NCI-H1105 (cell line): ENCODE results near the gene KRT82.

Experiments
- DNase-seq: peaks from one replicate; lab custom pipeline; 2025; lab: John Stamatoyannopoulos, UW

Gene KRT82

DNA sequence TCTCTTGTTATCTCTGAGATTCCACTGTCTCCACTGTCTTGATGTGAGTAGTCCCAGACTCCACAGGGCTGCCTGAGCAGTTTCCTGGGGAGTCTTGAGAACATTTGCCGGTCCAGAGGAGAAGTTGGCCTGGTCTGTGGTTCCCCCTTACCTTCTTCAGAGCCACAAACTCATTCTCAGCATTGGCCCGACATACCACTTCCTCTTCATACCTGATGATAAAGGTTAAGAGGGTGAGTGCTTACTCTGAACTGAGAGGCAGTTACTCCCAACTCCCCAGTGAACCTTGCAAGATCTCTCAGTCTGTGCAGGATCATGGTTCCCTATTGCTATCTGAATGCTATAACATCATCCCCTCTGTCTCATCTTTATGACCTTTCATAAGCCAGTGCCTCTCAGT is 23.3 kb downstream of the KRT82 start:
- DNase-seq: no peak

DNA sequence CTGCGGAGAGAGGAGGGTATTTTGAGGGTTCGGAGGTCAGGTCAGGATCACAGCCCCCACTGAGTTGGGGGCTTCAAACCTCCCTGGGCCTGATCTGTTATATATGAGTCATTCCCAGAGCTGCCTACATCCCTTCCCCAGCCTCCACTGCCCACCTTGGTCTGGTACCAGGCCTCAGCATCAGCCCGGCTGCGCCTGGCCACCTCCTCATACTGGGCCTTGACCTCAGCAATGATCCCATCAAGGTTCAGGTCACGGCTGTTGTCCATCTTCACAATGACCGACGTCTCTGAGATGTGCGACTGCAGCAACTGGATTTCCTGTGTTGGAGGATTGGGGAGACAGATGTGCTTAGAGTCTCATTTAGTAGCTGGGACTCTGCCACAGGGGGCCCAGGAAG is 24.9 kb downstream of the KRT82 start:
- no peak for DNase-seq

DNA sequence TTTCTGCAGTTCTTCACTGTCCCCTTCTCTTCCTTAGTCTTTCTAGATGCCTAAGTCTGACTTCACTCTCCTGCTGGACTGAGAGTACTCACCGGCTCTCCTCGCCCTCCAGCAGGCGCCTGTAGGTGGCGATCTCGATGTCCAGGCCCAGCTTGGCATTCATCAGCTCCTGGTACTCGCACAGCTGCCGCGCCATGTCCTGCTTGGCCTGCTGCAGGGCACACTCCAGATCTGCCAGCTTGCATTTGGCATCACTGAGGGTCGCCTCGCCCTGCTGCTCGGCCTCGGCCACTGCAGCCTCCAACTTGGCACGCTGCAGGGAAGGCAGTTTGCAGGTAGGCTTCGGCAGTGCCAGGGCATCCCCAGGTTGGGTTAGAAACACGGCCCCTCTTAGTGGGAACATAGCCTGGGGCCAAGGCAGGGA is 25.9 kb downstream of the KRT82 start:
- no peak for DNase-seq

DNA sequence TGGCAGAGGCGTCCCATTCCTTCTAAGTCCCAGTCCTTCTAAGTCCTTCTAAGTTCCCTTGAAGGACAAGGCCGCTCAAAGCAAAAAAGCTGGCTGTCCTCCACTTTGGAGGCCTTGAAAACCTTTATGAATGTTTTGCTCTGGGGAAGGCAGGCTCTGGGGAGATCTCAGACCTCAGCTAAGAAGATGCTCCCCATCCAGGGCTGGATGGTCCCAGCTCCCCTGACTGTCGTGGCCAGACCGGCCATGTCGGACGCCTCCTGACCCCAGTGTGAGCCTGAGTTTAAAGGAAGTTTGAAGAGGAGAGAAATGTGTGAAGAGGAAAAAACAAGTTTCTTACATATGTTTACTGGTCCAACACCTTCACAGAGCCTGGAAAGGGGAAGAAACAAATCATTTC is 26.6 kb downstream of the KRT82 start:
- DNase-seq: no peak

DNA sequence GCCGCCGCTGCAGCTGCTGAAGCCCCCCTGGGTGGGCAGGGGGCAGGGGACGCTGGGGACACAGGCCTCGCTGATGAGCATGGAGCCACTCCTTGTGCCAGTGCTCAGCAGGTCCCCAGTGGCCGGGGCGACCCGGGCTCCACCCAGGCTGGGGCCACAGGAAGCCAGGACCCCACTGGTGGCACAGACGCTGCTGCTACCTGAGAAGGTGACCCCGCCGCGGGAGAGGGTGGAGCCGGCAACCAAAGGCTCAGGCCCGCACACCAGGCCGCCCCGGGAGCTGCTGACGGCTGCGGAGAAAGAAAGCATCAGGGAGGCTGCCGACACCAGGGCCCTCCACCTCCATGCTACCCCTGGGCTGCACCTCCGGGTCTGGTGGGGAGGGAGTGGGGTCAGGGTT is 28.0 kb downstream of the KRT82 start:
- no peak for DNase-seq

DNA sequence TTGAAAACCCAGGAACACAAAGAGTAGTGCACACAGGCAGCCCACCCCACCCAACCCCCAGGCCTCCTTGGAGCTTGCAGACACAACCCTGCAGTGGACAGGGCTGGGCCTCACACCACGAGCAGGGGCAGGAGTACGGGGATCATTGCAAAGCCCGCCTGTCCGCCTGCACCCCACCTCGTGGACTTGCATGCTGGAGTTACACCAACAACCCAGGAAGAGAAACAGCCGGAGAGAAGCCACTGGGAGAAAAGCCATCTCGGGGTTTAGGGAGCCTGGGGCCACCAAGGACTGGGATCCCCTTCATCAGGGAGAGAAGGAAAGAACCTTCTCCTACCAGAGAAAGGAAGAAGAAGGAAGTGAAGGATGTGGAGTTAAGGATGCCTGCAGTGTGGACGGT is 28.9 kb downstream of the KRT82 start:
- no peak for DNase-seq

DNA sequence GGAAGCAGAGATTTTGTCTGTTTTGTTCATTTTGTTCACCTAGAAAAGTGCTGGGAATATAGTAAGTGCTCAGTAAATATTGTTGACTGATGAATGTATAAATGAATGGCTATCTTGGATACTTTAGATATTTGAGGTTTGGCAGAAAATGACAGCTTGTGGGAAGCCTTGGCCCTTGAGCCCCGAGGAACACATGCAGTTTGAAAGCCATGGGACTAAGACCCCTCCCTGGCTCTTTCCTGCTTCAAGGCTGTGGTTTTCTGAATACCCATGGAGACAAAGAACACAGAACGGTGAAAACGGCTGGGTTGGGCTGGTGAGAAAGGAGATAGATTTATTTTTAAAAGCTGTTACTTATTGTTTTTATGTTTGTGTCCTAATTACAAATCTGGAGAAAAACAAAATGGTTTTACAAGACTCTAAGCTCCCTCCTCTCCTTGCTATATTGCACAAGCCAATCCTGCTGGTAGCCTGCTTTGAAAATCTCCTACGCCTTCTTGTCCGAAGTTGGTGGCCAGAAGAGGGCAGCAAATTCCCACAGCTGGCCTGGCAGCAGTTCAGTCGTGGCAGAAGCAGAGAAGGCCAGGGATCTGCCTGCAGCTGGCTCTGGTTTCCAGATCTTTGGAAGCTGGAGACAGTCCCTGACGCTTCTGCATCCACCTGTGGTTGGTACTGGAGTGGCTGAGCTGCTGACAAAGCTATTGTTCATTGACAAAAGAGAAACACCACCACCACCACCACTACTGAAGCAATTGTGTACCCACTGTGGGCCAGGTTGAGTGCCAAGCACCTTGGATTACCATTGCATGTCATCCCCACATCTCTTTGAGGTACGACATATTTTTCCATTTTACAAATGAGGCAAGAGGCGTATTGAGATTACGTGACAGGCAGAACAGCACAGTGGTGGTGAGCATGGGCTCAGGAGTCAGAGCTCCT is 33.6 kb downstream of the KRT82 start:
- peak; percentile 36 for DNase-seq

DNA sequence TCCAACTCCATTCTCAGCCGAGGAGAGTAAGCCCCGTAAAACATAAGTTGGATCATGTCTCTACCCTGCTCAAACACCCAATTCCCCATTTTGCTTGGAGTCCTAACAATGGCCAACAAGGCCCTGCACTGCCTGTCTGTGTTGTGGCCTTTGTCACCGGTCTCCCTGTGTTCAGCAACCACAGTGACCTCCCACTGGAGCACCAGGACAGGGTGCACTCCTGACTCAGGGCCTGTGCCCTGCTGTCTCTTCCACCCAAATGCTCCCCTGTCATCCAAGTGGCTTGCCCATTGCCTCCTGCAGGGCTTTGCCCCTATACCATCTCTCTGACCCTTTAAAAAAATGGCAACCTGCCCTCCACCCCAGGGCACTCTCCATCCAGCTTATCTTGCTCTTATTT is 34.4 kb downstream of the KRT82 start:
- DNase-seq: no peak

DNA sequence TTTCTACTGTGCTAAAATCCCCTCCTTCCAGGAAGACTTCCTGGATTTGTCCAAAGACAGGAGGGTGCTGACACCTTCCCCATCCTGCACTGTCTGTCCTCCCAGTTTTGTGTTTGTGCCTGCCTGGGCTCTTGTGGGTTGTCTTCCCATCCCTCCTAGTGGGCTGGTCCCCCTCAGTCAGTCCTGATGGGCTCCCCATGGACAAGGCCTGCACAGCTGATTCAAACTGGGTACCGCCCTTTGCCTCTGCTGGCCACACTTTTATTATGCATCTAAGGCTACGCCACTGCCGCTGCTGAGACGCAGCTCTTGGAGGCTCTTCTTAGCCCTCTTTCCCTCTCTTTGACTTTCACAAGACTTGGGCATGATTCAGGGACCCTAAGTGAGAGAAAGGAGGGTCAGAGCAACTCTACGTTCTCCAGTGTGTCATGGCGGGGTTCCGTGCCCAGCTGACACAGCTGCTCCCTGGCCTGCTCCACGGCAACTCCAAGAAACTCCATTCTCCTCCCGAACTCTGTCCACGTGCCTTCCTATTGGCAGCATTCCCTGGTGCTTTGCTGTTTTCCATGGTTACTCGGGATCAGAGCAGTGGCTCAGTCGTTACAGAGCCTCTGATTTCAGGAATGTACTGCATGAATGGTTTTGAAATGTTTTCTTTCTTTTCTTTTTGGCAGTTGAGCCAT is 35.1 kb downstream of the KRT82 start:
- no peak for DNase-seq

DNA sequence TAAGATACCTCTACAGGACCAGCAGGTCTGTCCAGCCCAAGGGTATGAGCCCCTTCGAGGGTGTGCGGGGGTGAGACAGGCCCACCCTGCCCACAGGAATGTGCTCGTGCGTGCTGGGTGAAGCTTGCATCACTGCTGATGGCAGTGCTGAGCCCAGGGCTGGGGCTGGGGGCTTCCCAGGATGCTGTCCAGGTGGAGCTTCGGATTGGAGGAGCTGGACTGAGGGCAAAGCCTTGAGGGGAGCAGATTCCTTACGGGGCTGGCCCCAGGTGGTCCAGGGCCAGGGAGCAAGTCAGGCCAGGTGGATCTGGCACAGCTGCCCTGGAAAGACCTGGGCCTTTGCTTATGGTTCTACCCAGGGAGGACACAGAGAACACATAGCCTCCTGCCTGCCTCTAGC is 36.3 kb downstream of the KRT82 start:
- DNase-seq: no peak

DNA sequence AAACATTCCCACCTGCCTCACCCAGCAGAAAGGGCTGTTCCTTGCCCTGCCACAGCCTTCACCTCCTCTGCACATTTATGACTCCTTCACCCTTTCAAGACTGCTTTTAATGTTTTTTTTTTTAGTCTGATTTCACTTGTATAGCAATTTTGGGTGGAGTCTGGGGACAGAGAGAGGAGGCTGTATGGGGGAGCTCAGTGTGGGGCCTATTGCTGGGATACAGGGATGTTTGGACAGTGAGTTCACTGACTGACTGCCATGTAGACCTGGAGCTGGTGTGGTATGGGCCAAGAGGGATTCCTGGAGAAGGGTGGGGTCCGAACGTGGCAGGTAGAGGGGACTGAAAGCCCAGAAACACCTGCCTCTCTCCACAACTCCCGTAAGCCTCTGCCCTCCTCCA is 36.9 kb downstream of the KRT82 start:
- DNase-seq: no peak

DNA sequence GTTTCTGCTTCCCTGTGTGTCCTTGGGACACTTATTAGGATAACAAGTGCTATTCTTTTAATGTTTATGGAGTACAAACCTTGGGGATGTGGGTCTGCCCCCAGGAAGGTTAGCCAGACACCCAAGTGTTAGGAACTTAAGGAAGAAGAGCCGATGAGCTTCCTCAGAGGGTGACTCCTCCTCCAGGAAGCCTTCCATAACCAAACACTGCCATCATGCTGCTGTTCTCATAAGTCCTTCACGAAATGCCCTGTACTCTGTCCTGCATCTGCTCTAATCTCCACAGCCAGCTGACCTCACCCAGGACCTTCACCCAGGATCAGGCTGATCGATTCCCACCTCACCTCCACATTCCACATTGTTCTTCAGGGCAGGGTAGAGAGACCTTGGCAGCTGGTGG is 37.6 kb downstream of the KRT82 start:
- DNase-seq: no peak

DNA sequence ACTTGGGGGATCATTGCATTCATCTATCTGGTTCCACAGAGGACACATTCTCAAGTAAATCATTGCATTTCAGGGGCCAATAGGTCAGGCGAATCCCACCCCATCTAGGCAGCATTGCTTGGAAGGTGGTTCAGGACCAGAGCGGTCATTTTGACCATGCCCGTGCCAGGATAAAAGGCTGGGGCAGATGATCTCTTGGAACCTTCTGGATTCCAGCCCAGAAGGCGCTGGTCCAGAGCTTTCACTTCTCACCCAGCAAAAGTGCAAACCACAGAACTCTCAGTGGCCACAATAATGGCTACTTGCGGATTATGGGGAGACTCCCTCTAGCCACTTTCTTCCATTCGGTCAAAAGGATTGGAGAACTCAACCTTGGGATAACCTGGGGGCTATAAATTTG is 38.3 kb downstream of the KRT82 start:
- DNase-seq: no peak

DNA sequence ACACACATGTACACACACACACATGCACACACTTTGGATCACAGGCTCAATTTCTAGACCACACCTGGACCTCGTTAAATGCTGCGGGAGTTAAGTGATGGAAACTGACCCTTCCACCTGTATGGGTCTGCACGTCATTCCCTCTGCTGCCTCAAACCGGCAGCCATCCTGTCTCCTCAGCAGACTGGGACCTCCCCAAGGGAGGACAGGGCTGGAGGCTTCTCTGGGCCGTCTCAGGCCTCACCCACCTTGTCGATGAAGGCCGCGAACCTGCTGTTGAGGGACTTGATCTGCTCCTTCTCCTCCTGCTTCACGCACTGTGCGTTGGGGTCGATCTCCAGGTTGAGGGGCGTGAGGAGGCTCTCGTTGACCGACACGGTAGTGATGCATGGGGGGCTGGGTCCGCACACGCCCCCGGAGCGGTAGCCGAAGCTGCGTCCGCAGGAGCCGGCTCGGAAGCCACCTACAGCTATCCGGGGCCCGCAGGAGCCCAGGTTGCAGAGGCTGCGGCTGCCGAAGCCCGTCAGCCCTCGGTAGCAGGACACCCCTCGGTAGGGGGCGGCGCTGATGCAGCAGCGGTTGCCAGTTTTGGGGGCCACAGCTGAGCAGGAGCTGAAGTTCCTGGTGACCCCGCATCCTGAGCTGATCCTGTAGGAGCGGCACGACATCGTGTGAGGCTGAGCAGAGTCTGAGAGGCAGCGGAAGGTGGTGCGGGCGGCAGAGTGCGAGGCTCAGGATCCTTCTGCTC is 39.2 kb downstream of the KRT82 start, which contains the start of gene KRT85:
Gene KRT85 (minus strand): TSS at position 744 of the 748 bp plus-strand sequence. CDS start 76 bp downstream, at position 668.
- no peak for DNase-seq

DNA sequence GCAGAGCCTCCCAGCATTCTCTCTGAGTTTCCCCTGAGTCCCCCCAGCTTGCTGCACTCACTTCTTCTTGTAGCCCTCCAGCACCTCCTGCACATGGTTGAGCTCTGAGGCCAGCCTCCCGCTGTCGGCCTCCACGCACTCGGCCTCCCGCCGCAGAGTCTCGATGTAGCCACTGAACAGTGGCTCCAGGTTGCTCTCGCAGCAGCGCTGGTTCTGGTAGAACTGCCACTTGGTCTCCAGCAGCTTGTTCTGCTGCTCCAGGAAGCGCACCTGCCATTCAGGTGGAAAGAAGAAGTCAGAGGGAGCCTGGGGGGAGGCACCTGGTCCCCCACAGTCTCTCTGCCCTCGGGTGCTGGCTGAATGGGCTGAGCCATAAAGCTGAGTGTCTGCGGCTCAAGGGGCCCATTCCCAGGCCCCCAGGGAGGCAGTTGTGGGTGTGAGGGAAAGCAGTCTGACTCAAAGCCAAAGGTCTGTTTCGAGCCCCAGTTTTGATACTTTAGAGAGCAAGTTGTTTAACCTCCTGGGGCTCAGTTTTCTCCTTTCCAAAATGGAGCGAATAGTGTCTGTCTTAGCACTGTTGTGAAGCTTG is 41.1 kb downstream of the KRT82 start:
- no peak for DNase-seq

DNA sequence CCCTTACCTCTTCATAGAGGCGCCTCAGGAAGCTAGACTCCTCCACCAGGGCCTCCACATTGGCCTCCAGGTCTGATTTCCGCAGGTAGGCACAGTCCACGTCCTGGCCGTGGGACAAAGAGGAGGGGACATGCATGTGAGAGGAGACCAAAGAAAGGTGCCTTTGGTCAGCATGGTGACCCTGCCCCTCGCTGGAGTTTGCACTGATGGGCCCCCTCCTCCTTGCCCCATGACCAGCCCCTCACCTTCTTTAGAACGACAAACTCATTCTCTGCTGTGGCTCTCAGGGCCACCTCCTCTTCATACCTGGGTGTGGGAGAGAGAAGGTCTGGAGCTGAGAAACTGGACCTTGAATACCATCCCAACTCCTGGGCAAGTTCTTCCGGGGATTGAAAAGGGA is 42.1 kb downstream of the KRT82 start:
- no peak for DNase-seq

DNA sequence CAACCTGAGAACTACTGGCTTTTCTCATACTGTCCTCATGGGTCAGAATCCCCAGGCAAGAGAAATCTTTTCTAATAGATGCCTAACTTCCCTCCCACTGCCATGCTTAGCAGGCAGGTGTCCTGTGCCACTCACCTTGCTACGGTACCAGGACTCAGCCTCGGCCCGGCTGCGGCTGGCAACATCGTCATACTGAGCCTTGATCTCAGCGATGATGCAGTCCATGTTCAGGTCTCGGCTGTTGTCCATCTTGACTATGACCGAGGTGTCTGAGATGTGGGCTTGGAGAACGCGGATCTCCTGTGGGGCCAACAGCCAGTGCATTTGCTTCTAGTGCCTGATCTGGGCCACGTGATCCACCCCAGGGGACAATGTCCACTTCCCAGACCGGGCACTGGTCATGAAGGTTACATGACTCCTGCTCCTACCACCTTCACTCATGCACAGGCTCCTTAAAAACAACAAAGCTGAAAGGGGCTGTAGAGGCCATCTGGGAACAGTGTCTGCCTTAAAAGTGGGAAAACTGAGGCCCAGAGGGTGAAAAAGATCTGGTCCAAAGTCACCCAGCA is 42.9 kb downstream of the KRT82 start:
- DNase-seq: no peak

DNA sequence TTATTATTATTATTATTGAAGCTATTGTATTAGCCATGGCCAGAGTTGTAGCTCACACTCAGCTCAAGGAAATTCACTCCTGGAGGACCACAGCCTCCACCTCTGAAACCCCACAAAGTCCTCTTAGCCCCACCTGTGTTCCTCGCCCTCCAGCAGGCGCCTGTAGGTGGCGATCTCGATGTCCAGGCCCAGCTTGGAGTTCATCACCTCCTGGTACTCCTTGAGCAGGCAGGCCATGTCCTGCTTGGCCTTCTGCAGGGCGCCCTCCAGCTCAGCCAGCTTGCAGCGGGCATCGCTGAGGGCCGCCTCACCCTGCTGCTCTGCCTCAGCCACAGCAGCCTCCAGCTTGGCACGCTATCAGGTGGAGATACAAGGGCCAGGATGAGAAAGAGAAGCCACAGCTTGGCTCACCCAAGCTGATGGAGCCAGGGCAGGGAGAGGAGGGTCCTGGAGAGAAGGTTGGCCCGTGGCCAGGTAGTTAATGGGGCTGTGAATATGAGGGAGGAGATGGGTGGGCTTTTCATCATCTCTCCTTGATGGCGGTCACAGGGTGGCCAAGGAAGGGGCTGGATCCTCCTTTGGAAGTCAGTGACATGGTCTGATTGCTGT is 43.9 kb downstream of the KRT82 start:
- no peak for DNase-seq

DNA sequence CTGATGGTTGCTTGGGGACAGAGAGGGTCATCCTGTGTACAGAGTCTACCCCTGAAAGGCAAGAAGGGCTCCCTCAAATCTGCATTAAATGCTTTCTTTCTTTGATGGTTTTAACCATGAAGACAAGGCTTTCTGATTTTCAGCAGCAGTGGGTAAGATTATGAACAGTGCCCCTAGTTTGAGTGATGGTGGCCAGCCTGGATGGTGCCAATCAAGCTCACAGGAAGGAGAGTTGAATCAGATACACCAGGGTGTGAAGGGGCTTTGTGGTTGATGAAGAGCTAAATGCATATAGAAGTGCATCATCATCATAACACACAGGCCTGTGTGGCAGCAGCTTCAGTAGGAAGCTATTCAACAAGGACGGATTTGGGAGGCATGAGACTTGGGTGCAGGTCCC is 44.6 kb downstream of the KRT82 start:
- no peak for DNase-seq

DNA sequence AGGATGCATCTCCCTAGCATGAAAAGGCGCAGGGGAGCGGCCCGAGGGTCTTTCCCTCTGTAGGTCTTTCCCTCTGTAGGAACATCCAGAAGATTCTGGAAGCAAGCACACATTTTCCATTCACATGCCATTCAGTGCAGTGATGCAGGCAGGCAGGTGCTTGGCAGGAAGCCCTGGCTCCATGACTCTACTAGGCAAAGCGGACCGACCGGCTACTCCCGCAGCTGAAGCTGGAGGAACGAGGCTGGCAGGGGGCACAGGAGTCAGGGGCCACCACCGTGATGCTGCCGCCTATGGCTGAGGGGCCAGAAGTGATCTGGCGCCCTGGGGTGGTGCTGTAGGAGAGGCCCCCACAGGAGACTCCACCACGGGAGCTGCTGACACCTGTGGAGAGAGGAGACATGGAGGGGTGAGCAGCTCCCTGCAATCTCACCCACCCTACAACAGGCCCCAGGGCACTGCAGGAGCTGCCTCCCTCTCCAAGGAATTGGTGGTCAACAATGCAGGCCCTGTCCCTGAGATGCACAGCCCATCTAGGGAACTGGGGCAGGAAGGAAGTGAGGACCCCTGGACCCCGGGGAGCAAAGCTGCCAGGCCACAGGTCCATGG is 45.4 kb downstream of the KRT82 start:
- no peak for DNase-seq

DNA sequence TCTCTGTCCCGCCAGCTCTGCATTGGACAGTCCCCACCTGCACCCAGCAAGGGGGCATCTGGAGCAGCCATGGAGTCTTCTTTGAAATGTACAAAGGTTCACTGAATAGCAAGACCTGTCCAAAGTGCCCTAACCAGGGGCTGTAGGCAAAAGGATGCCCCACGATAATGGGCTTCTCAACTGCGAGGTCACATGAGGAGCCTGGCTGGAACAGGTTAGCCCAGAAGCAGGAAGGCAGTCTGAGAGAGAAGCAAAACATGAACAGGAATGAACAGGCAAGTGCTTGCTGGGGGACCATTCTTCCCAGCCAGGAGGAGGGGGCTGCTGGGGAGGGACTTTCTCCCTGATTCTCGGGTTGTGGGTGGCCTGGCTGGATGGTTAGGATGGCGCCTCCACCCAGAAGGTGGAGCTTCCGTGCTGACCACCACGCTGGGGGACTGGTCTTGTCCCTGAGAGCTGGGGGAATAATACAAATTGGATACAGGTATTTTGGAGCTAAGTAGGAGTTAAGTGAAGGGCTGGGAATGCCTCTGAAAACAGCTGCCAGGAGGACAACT is 46.0 kb downstream of the KRT82 start:
- DNase-seq: no peak
